GM23248 (cell line): ENCODE data around the gene GMPPA.

Source experiments
- EZH2 ChIP-seq: fragments of 200-600 bp; sonication (generic); IDR thresholded peaks from 2 replicates; pipeline ENCODE4 v1.6.1; 2018; ENCODE audit warnings: antibody characterized with exemption, mild to moderate bottlenecking; ENCODE audit not compliant: insufficient read depth, poor library complexity, severe bottlenecking
- EZH2phosphoT487 ChIP-seq: fragments of 200-600 bp; sonication (generic); IDR thresholded peaks from 2 replicates; pipeline ENCODE4 v1.6.1; 2018; ENCODE audit warnings: antibody characterized with exemption, moderate library complexity, mild to moderate bottlenecking, low read depth; ENCODE audit not compliant: insufficient read depth

DNA sequence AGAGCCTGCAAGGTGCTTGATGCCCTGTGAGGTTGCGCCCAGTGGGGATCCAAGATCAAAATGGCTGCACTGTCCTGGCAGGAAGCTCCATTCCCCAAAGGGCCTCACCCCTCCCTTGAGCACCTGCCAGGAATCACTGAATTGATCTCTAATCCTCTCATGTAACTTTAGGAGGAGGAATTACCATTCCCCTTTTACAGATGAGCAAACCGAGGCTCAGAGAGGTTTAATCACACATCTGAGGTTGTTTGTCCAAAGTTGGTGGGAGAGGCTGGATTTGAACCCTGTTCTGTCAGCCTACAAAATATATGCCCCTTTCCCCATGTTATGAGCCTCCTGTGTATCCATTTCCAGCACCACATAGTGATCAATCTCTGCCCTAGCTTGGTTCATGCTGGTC lies 26.1 kb downstream of the GMPPA start:
- TF ChIP-seq EZH2 (no peak), EZH2phosphoT487 (no peak)
